ENCODE data around the gene FANK1.

- TF ChIP-seq GATA2 (IDR thresholded peaks at IDR 0.05; ENCODE audit: low read depth, low read length) (no peak), GATA3 (IDR thresholded peaks at IDR 0.05; ENCODE audit: low read depth, low read length) (no peak)
These were observed 138.2 kb downstream of the FANK1 start for GRCh38 chr10:126034586-126034985.

All from SH-SY5Y (cell line).